HepG2 (cell line): Measurements from ENCODE around the gene APBB3.

Experiments
- FOXM1 ChIP-seq: sonication (generic); formaldehyde crosslinking; IDR thresholded peaks from 2 replicates; pipeline ENCODE4 v1.5.0; 2020; ENCODE audit warnings: missing genetic modification reagents
- GTF2F1 ChIP-seq: fragments of 150-350 bp; IDR thresholded peaks from 2 replicates; pipeline ENCODE4 v1.6.1; 2014; ENCODE audit warnings: low read length
- MAFF ChIP-seq: IDR thresholded peaks from 2 replicates; pipeline ENCODE4 v1.6.1; 2011; ENCODE audit warnings: low read depth, low read length, improper control_type of control experiment
- MYC ChIP-seq: sonication (generic); formaldehyde crosslinking; IDR thresholded peaks from 2 replicates; pipeline ENCODE4 v1.9.0; 2021; ENCODE audit warnings: missing genetic modification reagents, borderline replicate concordance
- POLR2AphosphoS2 ChIP-seq: IDR thresholded peaks from 2 replicates; pipeline ENCODE4 v1.6.1; 2011; ENCODE audit warnings: low read depth, low read length, improper control_type of control experiment
- POLR2AphosphoS5 ChIP-seq: IDR thresholded peaks from 2 replicates; pipeline ENCODE4 v1.6.1; 2012; ENCODE audit warnings: low read depth, low read length
- TAF1 ChIP-seq: sonication (generic); formaldehyde crosslinking; IDR thresholded peaks from 2 replicates; pipeline ENCODE4 v1.4.0; 2020; ENCODE audit warnings: missing genetic modification reagents
- ZNF207 ChIP-seq: fragments of 450-650 bp; IDR thresholded peaks from 2 replicates; pipeline ENCODE4 v1.6.1; 2016; ENCODE audit warnings: antibody characterized with exemption, borderline replicate concordance
- ZNF264 ChIP-seq: sonication (generic); formaldehyde crosslinking; IDR thresholded peaks from 2 replicates; pipeline ENCODE4 v1.4.0; 2020; ENCODE audit warnings: missing genetic modification reagents
- ZNF274 ChIP-seq: sonication (generic); formaldehyde crosslinking; IDR thresholded peaks from 2 replicates; pipeline ENCODE4 v1.5.1; 2020; ENCODE audit warnings: mild to moderate bottlenecking, missing genetic modification reagents
- TF ChIP-seq, protein P1 (sequence below): sonication (generic); formaldehyde crosslinking; IDR thresholded peaks from 2 replicates; pipeline ENCODE4 v1.5.0; 2020; ENCODE audit warnings: mild to moderate bottlenecking, missing genetic modification reagents, moderate library complexity
- TF ChIP-seq, protein P2 (sequence below): sonication (generic); formaldehyde crosslinking; IDR thresholded peaks from 2 replicates; pipeline ENCODE4 v1.5.1; 2020; ENCODE audit warnings: mild to moderate bottlenecking, missing genetic modification reagents, moderate library complexity
- TF ChIP-seq, protein P3 (sequence below): sonication (generic); formaldehyde crosslinking; IDR thresholded peaks from 2 replicates; pipeline ENCODE4 v1.4.0; 2020; ENCODE audit warnings: missing genetic modification reagents
- TF ChIP-seq, protein P4 (sequence below): sonication (generic); formaldehyde crosslinking; IDR thresholded peaks from 2 replicates; pipeline ENCODE4 v1.9.0; 2021; ENCODE audit warnings: missing genetic modification reagents, mild to moderate bottlenecking, borderline replicate concordance

DNA sequence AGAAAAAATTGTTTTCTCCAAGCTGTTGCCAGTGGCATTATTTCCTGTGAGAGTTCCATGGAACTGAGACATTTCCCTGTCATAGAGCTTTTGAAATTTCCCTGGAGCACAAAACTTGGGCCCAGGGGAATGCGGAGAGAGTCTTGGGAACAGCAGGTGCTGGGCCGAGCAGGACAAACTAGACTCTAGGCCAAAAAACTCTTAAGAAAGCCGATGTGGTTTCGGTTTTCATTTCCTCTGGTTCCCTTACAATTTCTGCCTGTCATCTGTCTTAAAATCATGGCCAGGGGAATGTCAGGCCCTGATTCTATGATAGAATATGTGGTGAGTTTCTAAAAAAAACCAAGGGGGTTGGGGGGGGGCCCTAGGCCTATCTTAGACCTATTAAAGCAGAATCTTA is 4.8 kb upstream of the APBB3 start:
- TF ChIP-seq, protein P1, sequence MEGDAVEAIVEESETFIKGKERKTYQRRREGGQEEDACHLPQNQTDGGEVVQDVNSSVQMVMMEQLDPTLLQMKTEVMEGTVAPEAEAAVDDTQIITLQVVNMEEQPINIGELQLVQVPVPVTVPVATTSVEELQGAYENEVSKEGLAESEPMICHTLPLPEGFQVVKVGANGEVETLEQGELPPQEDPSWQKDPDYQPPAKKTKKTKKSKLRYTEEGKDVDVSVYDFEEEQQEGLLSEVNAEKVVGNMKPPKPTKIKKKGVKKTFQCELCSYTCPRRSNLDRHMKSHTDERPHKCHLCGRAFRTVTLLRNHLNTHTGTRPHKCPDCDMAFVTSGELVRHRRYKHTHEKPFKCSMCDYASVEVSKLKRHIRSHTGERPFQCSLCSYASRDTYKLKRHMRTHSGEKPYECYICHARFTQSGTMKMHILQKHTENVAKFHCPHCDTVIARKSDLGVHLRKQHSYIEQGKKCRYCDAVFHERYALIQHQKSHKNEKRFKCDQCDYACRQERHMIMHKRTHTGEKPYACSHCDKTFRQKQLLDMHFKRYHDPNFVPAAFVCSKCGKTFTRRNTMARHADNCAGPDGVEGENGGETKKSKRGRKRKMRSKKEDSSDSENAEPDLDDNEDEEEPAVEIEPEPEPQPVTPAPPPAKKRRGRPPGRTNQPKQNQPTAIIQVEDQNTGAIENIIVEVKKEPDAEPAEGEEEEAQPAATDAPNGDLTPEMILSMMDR (CRISPR knock-in tag) = no peak
- TF ChIP-seq FOXM1 (CRISPR knock-in tag) (no peak), GTF2F1 (no peak), MYC (CRISPR knock-in tag) (no peak), POLR2AphosphoS5 (no peak), ZNF264 (no peak), MAFF (no peak), ZNF207 (no peak), POLR2AphosphoS2 (no peak), ZNF274 (CRISPR knock-in tag) (no peak), TAF1 (CRISPR knock-in tag) (no peak)
- TF ChIP-seq, protein P2, sequence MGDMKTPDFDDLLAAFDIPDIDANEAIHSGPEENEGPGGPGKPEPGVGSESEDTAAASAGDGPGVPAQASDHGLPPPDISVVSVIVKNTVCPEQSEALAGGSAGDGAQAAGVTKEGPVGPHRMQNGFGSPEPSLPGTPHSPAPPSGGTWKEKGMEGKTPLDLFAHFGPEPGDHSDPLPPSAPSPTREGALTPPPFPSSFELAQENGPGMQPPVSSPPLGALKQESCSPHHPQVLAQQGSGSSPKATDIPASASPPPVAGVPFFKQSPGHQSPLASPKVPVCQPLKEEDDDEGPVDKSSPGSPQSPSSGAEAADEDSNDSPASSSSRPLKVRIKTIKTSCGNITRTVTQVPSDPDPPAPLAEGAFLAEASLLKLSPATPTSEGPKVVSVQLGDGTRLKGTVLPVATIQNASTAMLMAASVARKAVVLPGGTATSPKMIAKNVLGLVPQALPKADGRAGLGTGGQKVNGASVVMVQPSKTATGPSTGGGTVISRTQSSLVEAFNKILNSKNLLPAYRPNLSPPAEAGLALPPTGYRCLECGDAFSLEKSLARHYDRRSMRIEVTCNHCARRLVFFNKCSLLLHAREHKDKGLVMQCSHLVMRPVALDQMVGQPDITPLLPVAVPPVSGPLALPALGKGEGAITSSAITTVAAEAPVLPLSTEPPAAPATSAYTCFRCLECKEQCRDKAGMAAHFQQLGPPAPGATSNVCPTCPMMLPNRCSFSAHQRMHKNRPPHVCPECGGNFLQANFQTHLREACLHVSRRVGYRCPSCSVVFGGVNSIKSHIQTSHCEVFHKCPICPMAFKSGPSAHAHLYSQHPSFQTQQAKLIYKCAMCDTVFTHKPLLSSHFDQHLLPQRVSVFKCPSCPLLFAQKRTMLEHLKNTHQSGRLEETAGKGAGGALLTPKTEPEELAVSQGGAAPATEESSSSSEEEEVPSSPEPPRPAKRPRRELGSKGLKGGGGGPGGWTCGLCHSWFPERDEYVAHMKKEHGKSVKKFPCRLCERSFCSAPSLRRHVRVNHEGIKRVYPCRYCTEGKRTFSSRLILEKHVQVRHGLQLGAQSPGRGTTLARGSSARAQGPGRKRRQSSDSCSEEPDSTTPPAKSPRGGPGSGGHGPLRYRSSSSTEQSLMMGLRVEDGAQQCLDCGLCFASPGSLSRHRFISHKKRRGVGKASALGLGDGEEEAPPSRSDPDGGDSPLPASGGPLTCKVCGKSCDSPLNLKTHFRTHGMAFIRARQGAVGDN (CRISPR knock-in tag) = no peak
- TF ChIP-seq, protein P3, sequence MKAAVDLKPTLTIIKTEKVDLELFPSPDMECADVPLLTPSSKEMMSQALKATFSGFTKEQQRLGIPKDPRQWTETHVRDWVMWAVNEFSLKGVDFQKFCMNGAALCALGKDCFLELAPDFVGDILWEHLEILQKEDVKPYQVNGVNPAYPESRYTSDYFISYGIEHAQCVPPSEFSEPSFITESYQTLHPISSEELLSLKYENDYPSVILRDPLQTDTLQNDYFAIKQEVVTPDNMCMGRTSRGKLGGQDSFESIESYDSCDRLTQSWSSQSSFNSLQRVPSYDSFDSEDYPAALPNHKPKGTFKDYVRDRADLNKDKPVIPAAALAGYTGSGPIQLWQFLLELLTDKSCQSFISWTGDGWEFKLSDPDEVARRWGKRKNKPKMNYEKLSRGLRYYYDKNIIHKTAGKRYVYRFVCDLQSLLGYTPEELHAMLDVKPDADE = no peak
- TF ChIP-seq, protein P4, sequence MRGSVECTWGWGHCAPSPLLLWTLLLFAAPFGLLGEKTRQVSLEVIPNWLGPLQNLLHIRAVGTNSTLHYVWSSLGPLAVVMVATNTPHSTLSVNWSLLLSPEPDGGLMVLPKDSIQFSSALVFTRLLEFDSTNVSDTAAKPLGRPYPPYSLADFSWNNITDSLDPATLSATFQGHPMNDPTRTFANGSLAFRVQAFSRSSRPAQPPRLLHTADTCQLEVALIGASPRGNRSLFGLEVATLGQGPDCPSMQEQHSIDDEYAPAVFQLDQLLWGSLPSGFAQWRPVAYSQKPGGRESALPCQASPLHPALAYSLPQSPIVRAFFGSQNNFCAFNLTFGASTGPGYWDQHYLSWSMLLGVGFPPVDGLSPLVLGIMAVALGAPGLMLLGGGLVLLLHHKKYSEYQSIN (CRISPR knock-in tag) = no peak
